Activated CD8-positive, alpha-beta memory T cell treated with anti-CD3 and anti-CD28 coated beads for 1 hour (primary cell): Measurements from ENCODE around the gene TET3.
A peak's percentile ranks its signal among the peaks of the same experiment; 100 is the strongest.
"Not testable (repeated sequence)": the region's sequence is repeated elsewhere in the genome, so short reads cannot be mapped to it uniquely, and the experiment has no call there.

Experiments used
- DNase-seq, 2 donors: peaks; one replicate each; pipeline ENCODE4 v3.0.0-alpha.2; 2020; ENCODE audit warnings: low read depth in 1 of 2; ENCODE audit errors: extremely low read depth in 1 of 2

The TET3 gene

DNA sequence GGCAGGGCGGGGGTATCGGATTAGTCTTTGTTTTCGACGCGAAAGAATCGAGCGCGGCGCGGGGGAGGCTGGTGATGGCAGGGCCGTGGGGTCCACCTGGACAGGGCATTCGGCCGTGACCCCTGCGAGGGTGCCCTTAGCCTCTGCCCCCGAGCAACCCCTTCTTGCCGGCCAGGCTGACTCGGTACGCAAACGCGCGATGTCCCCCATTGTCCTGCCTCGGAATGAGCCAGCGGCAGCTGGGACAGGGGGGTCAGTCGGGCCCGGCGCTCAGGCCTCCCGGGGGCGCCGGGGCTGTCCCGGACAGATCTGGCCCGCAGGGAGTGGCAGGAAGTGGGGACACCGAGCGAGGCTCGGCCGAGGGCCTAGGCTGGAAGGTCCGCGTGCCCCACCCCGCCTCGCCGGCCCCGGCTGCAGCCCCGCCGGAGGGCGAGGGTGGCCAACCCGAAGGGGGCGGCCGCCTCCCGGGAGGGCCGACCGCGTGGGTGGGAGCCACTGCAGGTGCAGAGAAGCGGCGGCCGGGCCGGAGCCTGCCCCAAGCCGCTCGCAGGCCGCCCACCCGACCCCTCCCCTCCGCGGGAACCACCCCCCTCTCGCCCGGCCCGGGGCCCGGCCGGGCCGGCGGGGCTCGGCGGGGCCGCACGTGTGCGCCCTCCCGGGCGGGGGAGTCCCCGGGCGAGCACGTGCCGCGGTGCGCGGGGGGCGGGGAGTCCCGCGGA, at the start of gene TET3:
Gene TET3 (plus strand): TSS at position 708 of the 719 bp plus-strand sequence. CDS start 1,494 bp downstream, outside the sequence.
- peak in 1 of 2 donors; percentile 55 for DNase-seq

DNA sequence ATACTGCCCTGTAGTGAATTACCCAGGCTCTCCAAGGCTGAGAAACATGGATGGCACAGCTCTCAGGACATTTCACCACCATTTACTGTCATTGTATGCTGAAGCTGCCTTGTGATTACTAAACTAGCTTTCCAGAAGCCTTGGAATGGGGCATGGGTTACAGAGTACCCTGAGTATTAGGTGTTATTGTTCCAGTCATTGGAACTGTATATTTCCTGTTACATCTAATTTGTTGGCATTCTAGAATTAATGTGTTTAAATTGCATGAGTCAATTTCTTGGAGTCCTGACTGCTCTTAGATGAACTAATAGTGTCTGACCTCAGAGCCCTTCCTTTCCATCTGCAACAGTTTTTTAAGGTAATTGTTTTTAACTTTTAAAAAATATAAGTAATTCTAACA, 49.1 kb upstream of the TET3 start:
- DNase-seq: no peak

DNA sequence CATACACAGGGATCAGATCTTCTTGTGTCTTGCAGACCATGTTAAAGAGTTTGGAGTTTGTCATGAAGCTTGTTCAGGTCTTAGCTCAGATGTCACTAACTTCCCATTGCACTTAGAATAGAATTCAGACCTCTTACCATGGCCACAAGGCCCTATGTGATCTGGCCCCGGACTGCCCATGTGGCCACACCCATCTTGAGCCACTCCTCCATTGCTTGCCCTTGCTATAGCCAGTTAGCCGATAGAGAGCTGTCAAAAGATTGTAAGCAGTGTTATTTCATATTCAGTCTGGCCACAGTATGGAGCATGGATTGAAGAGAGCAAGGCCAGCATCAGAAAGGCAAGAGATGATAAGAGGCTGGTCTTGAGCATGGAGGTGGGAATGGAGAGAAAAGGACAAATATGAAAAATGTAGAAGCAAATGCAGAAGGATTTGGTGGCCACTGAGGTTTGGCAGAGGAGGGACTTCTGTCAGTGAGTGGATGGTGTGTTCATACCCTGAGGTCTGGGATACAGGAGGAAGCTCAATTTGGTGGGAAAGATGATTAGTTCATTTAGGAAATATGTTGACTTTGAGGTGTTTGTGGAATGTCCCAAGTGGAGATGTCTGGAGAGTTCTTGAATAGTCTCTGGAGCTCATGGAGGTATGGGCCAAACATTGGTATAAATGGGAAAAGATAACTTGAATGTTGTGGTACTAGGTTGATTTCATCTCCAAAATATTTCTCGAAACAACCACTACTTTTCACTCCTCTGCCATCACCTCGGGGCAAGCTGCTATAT, 47.4 kb upstream of the TET3 start:
- no peak for DNase-seq

DNA sequence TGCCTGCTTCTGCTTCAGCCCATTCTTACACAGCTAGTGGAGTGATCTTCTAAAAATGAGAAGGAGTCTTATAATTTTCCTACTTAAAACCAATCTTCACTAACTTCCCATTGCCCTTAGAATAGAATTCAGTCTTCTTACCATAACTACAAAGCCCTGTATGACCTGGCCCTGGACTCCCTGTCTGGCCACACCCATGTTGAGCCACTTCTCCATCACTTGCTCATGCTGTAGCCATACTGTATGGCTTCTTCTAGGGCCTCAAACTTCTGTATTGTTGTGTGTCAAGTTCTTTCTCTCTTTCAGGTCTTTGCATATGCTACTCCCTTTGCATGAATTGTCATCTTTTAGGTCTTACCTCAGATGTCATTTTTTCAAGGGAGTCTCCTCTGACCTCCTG, 46.8 kb upstream of the TET3 start:
- no peak for DNase-seq

DNA sequence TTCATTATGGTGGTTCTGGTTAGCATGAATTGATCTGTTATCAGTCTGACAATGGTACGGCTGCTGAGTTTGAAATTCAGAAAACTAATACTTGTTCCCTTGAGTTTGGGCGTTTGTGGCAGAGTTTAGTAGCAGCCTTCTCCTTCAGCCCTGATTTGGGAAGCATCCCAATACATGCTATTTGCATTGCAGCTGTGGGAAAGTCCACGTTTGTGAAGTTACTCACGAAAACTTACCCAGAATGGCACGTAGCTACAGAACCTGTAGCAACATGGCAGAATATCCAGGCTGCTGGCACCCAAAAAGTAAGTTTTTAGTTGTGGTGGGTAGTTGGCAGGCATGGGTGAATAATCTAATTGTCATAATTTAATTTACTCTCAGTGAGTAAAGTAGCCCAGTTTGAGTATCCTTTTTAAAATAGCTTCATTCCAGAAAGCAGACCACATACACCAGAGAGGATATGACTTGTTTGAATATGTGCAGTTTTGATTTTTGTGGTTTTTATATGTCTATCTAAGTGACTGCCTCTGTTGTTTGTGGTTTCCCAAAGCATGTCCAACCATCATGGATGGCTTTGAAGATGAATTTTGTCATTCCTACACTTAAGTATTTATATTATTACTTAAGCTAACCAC, 45.9 kb upstream of the TET3 start:
- DNase-seq: no peak

DNA sequence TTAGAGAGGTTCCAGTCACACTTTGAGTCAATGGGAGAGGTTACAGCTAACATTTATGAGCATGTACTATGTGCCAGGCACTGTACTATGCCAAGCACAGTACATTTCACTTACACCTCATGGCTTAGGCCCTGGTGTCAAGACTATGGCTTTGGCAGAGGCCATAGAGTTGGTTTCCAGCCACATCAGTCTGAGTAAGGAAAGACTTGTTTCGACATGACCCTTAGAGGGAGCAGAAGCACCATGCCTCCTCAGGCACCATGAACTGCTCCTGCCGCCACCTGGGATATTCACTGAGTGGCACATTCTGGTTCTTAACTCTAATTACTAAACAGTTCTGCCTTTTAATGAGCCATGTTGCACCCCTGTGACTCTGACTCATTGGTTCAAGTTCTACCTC, 45.3 kb upstream of the TET3 start:
- DNase-seq: no peak

DNA sequence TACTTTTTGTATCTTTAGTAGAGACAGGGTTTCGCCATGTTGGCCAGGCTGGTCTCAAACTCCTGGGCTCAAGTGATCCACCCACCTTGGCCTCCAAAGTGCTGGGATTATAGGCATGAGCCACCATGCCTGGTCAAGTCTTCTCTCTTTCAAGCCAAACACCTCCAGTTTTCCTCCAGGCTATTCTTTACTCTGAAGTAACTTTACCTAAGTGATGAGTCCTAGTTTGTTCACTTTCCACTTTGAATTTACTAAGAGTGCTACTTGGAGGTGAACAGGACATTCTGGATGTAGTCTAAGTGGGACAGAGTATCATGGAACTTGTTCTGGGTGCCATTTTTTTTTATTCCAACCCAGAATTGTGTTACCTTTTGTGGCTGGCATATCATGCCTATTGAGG, 44.6 kb upstream of the TET3 start:
- not testable (repeated sequence) for DNase-seq

DNA sequence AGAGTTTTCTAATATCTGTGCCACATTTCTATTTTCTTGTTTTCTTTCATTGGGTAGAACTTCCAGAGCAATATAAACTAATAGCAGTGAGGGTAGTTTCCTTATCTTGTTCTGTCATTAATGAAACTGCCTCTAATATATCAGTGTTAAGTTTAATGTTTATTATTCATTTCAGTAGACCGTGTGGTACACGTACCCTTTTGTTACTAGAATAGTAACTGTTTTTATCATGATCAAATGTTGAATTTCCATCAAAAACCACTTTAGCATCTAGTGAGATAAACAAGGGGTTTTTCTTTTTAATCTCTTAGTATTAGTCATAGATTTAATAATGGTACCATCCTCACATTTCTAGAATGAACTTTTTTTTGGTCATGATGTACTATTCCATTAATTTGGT, 42.0 kb upstream of the TET3 start:
- DNase-seq: no peak

DNA sequence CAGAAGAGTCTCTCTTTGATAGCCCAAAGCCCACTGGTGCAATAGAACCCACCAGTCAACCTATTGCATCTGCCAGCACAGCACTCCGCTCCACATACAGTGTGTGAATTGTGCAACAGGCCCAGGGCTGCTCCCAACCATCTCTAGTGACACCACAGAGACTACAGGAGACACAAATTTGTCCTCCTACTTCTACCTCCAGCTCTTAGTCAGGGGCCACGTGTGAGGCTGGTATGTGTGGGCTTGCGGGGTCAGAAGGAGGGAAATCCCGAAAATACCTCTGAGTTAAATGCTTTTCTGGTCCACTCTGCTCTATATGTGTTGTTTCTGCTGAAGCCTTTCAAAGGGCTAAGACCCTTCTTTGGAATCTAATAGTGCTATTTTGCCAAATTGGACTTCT, 40.0 kb upstream of the TET3 start:
- no peak for DNase-seq

DNA sequence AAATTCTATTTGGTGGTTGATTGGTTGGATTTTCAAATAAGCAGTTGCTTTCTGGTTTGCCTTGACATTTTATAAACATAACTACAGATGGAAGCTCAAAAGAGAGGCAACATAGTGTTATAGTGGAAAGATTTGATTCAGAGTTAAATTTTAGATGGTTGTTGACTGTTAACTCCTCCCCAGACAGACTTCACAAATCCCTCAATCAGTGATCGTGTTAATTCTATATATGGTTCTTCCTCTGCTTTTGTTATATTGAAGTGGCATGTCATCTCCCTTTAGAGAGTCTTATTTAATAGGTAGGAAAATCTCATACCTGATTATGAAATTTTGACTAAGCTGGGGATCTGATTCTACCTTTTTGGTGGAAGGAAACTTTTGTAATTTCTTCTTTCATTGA, 38.5 kb upstream of the TET3 start:
- DNase-seq: no peak

DNA sequence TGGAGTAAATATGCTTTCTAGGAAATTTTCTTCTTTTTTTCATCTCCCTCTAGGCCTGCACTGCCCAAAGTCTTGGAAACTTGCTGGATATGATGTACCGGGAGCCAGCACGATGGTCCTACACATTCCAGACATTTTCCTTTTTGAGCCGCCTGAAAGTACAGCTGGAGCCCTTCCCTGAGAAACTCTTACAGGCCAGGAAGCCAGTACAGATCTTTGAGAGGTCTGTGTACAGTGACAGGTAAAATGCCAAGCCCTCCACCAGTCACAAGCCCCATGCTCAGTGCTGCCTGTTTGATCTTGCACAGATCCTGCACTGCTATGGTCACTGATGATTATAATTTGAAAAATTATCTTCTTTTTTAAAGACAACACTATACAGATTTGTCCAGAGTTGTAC, 38.0 kb upstream of the TET3 start:
- no peak for DNase-seq

DNA sequence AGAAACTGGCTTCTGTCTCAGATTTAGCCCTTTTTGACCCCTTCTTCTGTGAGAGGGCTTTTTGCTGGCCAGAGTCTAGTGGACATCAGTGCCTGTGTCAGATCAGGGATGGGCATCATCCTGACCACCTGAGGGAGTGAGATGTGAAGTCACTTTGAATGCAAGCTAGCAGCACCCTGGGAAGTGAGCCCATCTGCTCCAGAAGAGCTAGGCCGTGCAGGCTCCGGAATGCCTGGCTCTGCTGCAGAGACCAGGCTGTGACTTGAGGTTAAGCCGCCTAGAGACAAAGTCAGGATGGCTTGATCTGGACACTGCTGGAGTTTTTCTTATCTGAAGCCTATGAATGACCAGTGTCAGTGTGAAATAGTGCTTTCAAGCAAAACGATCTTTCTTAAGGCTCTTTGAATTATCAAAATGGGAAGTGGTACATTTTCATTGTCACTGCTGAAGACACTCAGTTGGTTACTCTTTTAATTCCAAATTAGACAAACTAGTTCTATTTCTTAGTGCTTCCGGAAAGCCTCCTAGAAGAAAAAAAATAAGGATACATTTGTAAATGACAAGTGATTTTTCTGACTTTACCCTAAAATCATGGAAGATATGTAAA, 37.2 kb upstream of the TET3 start:
- DNase-seq: no peak

DNA sequence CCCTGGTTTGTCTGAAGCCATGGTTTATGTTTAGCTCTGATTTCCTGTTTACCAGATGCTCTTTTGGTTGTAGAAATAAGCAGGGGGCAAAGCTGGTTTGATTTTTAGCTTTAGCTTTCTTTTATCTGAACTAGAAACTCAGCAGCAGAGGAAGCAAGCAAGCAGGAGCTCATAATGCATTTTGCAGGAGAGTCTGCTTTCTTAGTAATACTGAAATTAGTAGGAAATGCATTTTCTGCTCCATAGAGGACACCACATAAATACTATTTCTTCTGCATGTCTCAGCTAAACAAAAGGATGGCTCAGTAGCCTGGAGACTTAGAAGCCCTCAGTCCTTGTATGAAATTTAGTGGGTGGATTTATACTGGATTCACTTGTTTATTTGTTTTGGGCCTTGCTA, 34.9 kb upstream of the TET3 start:
- no peak for DNase-seq

DNA sequence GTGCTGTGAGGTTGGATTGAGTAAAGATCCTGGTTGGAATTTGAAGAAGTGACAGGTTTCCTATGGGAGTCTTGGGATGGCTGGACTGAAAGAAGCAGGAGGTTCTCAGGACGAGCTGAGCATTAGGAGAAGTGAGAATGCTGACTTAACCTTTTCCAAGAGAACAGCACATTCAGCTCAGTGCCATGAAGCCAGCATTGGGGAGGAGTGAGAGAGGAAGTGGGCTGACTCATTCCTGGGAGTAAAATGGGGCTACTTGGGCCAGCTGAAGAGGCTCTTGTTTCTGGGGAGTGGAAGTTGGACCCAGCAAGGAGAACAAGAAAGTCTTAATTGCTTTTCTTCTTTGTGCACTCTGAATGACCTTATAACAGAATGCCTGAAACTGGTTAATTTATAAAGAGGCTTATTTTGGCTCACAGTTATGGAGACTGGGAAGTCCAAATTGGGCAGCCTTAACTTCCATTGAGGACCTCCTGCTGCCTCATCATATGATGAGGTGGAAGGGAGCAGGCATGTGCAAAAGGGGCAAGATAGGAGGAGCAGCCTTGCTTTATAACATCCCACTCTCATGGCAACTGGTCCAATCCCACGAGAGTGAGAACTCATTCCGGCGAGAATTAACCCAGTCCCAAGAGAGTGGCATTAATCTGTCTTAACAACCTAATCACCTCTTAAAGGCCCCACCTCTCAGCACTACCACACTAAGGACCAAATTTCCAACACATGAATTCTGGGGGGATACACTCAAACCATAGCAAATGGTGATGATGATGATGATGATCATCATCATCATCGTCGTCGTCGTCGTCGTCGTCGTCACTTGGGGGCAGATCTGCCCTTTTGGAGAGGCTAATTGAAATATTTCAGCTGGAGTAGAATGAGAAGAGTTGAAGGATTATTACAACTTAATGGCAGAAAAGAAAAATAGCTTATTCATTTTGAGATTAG, 31.9 kb upstream of the TET3 start:
- no peak for DNase-seq

DNA sequence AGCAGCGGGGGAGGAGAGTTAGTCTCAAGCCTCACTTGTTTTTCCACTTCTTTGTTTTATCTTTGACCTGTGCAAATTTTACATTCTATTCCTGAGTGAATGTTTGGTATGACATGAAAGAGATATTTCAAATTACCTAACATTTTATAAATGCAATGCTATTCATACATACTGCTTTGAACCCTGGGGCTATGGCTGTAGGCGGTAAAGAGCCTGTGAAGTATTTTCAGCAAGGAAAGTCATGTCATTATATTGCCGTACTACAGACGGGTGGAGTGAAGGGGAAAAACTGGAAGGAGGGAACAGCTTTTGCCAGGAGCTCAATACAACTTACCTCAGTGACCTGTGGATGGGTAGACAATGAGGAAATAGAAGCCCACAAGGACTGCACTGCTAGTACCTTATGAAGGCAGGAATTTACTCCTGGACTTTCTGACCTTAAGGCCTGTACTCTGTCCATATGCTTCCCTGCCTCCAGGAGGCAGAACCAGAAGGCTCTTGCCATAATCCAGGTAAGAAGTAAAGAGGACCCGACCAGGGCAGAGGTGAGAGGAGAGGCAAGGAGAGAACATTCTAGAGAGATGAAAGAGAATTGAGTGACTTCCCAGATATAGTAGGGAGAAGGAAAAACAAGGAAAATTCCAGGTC, 28.4 kb upstream of the TET3 start:
- no peak for DNase-seq

DNA sequence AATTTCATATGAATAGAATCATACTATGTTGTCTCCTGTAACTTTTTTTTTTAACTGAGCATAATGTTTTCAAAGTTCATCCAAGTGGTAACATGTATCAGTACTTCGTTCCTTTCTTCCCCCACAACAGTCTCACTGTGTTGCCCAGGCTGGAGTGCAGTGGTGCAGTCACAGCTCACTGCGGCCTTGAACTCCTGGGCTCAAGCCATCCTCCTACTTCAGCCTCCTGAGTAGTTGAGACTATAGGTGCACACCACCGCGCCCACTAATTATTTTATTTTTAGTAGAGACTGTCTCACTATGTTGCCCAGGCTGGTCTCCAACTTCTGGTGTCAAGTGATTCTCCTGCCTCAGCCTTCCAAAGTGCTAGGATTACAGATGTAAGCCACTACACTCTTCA, 23.4 kb upstream of the TET3 start:
- no peak for DNase-seq

DNA sequence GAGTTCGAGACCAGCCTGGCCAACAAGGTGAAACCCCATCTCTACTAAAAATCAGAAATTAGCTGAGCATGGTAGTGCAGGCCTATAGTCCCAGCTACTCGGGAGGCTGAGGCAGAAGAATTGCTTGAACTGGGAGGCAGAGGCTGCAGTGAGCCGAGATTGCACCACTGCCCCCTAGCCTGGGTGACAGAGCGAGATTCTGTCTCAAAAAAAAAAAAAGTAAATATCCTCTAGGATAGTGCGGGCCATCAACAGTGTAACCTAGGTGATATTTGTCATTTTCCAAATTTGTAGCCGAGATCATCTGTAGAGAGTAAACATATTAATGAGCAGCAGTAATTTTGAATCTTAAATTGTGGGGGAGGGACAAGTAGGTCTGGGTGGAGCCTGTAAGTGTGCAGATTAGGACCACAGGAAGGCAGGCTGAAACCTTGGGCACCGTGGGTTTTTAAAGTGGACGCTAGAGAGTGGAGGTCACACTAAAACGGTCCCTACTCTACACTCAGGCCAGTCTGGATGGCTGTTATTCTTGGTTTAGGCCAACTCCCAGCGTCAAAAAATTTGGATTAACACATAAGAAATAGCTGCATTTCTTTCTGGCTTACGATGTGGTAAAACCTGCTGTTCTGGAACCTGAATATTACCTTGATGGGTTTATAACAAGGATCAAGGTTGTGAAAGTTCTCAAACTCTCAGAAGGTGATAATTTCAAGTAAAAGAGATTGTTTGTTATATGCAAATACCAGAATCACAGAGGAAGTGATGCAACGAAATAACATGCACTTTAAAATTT, 22.7 kb upstream of the TET3 start:
- DNase-seq: no peak

DNA sequence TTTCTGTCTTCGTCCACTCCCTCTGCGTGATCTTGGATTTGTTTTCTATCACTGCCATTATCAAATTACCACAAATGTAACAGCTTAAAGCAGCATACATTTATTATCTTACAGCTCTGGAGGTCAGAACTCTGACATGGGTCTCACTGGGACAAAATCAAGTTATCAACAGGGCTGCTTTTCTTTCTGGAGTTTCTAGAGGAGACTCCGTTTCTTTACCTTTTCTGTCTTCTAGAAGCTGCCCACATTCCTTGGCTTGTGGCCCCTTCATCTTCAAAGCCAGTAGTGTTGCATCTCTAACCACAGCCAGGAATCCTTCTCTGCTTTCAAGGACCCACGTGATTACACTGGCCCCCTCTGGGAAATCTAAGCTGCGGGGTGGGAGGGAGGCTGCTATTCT, 21.9 kb upstream of the TET3 start:
- no peak for DNase-seq
